HepG2 (cell line): ENCODE measurements around the gene L3MBTL4. TPM values are rescaled to one million over a fixed set of nuclear protein-coding genes. Genes with fewer than 3 reads are reported as not detected.

ENCODE experiments used
- ATAC-seq: fragments of 200-7000 bp; cut with Tn5 transposase; 3 replicates; pipeline ENCODE4 v1.9.1; 2020; ENCODE audit warnings: mild to moderate bottlenecking, moderate library complexity
- BruUV-seq: library from RNA; stranded (reverse); fragments of 400-500 nt; replicated peaks from 2 replicates; lab custom pipeline; 2021; lab: Mats Ljungman, UMichigan
- CTCF ChIA-PET: fragments of 300-600 bp; formaldehyde crosslinking; extraction: SDS; loops from one replicate; lab custom pipeline; 2021; ENCODE audit warnings: low total read pairs, inconsistent platforms, low intra/inter-chr PET ratio; lab: Yijun Ruan, JAX
- POLR2A ChIA-PET: fragments of 350-600 bp; sonication (Branson Sonifier 250); formaldehyde crosslinking; loops from one replicate; lab custom pipeline; 2020; ENCODE audit warnings: antibody characterized with exemption, inconsistent platforms; lab: Yijun Ruan, JAX
- DNase-seq: peaks from one replicate; pipeline ENCODE4 v3.0.0-alpha.2; 2015; ENCODE audit warnings: low spot score
- FAIRE-seq: peaks from 3 replicates; lab custom pipeline; 2011; peaks lifted over from hg19 to GRCh38; lab: Jason Lieb, UNC
- H2AFZ ChIP-seq: one replicate; pipeline ENCODE4 v1.6.1; 2011; ENCODE audit warnings: low read length, inconsistent platforms
- H3K27ac ChIP-seq: fragments of 300-600 bp; 3 replicates; pipeline ENCODE4 v1.8.0; 2011; ENCODE audit warnings: mixed run types, mild to moderate bottlenecking, mixed read lengths, low read length, inconsistent platforms; ENCODE audit not compliant: insufficient read depth; ENCODE audit errors: extremely low read length
- H3K27me3 ChIP-seq, 2 experiments: fragments of 200-600 bp in 1 of 2; 2 replicates in 1 of 2; 3 replicates in 1 of 2; pipeline versions ENCODE4 v1.6.0 to v1.8.0; 2011; ENCODE audit warnings: low read length in 2 of 2, mild to moderate bottlenecking in 2 of 2, moderate library complexity in 2 of 2, inconsistent platforms in 1 of 2; ENCODE audit not compliant: insufficient read depth in 2 of 2, control insufficient read depth in 1 of 2
- H3K36me3 ChIP-seq, 2 experiments: fragments of 200-600 bp in 1 of 2; replicated peaks in 1 of 2; 2 replicates in 1 of 2; 3 replicates in 1 of 2; pipeline versions ENCODE4 v1.5.1 to v1.8.0; 2011; ENCODE audit warnings: low read length in 2 of 2, inconsistent platforms in 1 of 2; ENCODE audit not compliant: insufficient read depth in 2 of 2, control insufficient read depth in 1 of 2
- H3K4me1 ChIP-seq: 2 replicates; pipeline ENCODE4 v1.5.1; 2012; ENCODE audit warnings: low read length, inconsistent platforms; ENCODE audit not compliant: insufficient read depth
- H3K4me2 ChIP-seq: 2 replicates; pipeline ENCODE4 v1.6.0; 2011; ENCODE audit warnings: low read depth, low read length, inconsistent platforms
- H3K4me3 ChIP-seq, 3 experiments: fragments of 200-600 bp in 1 of 3; sonication (generic), shearing (Covaris generic) in 1 of 3; replicated peaks in 1 of 3; 2 replicates each; pipeline ENCODE4 v1.5.1; 2011 to 2016; ENCODE audit warnings: low read length in 3 of 3, inconsistent platforms in 2 of 3, low read depth in 2 of 3, mild to moderate bottlenecking in 2 of 3, control low read depth in 1 of 3, mixed read lengths in 1 of 3; ENCODE audit not compliant: insufficient read depth in 1 of 3
- H3K79me2 ChIP-seq: one replicate; pipeline ENCODE4 v1.6.1; 2011; ENCODE audit warnings: low read length, inconsistent platforms; ENCODE audit not compliant: insufficient read depth
- H3K9ac ChIP-seq: 2 replicates; pipeline ENCODE4 v1.6.0; 2011; ENCODE audit warnings: mild to moderate bottlenecking, low read depth, low read length, inconsistent platforms; ENCODE audit not compliant: insufficient read depth
- H3K9me3 ChIP-seq: 2 replicates; pipeline ENCODE4 v1.5.1; 2012; ENCODE audit warnings: mild to moderate bottlenecking, low read length
- H4K20me1 ChIP-seq: 2 replicates; pipeline ENCODE4 v1.6.0; 2011; ENCODE audit warnings: inconsistent platforms, mild to moderate bottlenecking, low read length, moderate library complexity; ENCODE audit not compliant: insufficient read depth
- FOXM1 ChIP-seq: sonication (generic); formaldehyde crosslinking; IDR thresholded peaks from 2 replicates; pipeline ENCODE4 v1.5.0; 2020; ENCODE audit warnings: missing genetic modification reagents
- MLXIP ChIP-seq: sonication (generic); formaldehyde crosslinking; IDR thresholded peaks from 2 replicates; pipeline ENCODE4 v1.9.0; 2021; ENCODE audit warnings: missing genetic modification reagents, borderline replicate concordance
- PITX1 ChIP-seq: sonication (generic); formaldehyde crosslinking; IDR thresholded peaks from 2 replicates; pipeline ENCODE4 v1.5.1; 2020; ENCODE audit warnings: mild to moderate bottlenecking, missing genetic modification reagents
- TGIF2 ChIP-seq: IDR thresholded peaks from 2 replicates; pipeline ENCODE4 v1.6.1; 2016; ENCODE audit warnings: control low read depth, missing compliant biosample characterization
- U2AF2 ChIP-seq: fragments of 200-400 bp; formaldehyde crosslinking; IDR thresholded peaks from 2 replicates; pipeline ENCODE4 v1.6.1; 2017; ENCODE audit warnings: low read depth, mild to moderate bottlenecking, low read length
- ZBTB44 ChIP-seq: sonication (generic); formaldehyde crosslinking; IDR thresholded peaks from 2 replicates; pipeline ENCODE4 v1.4.0; 2020; ENCODE audit warnings: missing genetic modification reagents
- ZFY ChIP-seq: sonication (generic); formaldehyde crosslinking; IDR thresholded peaks from 2 replicates; pipeline ENCODE4 v1.4.0; 2020; ENCODE audit warnings: missing genetic modification reagents
- ZGPAT ChIP-seq: IDR thresholded peaks from 2 replicates; pipeline ENCODE4 v1.6.1; 2016; ENCODE audit warnings: mild to moderate bottlenecking
- ZKSCAN8 ChIP-seq: IDR thresholded peaks from 2 replicates; pipeline ENCODE4 v1.6.1; 2016; ENCODE audit warnings: borderline replicate concordance, missing genetic modification reagents, missing compliant biosample characterization
- ZNF260 ChIP-seq: sonication (generic); formaldehyde crosslinking; IDR thresholded peaks from 2 replicates; pipeline ENCODE4 v1.4.0; 2020; ENCODE audit warnings: missing genetic modification reagents, low read depth, mild to moderate bottlenecking, borderline replicate concordance
- ZNF709 ChIP-seq: sonication (generic); formaldehyde crosslinking; IDR thresholded peaks from 2 replicates; pipeline ENCODE4 v1.5.0; 2020; ENCODE audit warnings: mild to moderate bottlenecking, missing genetic modification reagents
- WGBS: methylation state at CpG from one replicate; pipeline ENCODE4 v1.1.6; 2017; ENCODE audit warnings: low lambda C conversion rate; 5-methylcytosine and 5-hydroxymethylcytosine counted together
- in situ Hi-C: cut with HindIII; loops from 2 replicates; pipeline ENCODE4 v1.10.0; 2017; ENCODE audit warnings: low pct_unique_long_range_greater_than_20kb; ENCODE audit not compliant: extremely low pct_ligation_motif_present
- intact Hi-C: fragments of 100-400 bp; cut with micrococcal nuclease; formaldehyde crosslinking; loops from one replicate; pipeline ENCODE4 v1.10.0; 2022; ENCODE audit not compliant: unreplicated experiment
- polyA plus RNA-seq, 8 experiments: library from polyadenylated mRNA; depleted of rRNA in 3 of 8; stranded (reverse) in 7 of 8; unstranded in 1 of 8; fragments of >200 nt; fragmentation: Illumina TruSeq in 4 of 8; extraction: Trizol in 4 of 8; gene quantifications; 2 replicates each; pipeline versions ENCODE4 v1.2.1 to v1.2.3, GENCODE V29; 2011 to 2016; ENCODE audit warnings: low read depth in 4 of 8, missing spikeins in 1 of 8, mixed read lengths in 1 of 8; ENCODE audit not compliant: insufficient read depth in 1 of 8
- total RNA-seq, 5 experiments: library from RNA; depleted of rRNA; stranded (reverse); fragments of >200 nt; fragmentation: Illumina TruSeq; extraction: Trizol; gene quantifications; 2 replicates each; pipeline ENCODE4 v1.2.3, GENCODE V29; 2016; ENCODE audit warnings: low read depth in 1 of 5

The L3MBTL4 gene
- total and polyA plus RNA-seq, 2 of the 13 experiments (the other 11 are each of a cell fraction or from before 2014, with no cell fraction given), result 10.8 to 13.3 TPM

- H3K79me2 ChIP-seq, result no peaks in the 10 kb centered on the region
- intact Hi-C loops (no loop called here), in situ Hi-C loops (no loop called here)
- POLR2A ChIA-PET, result no interaction called here
- DNase-seq (no peak), ATAC-seq (no peak), FAIRE-seq (no peak)
- no TSS peak for BruUV-seq
- TF ChIP-seq PITX1 (CRISPR knock-in tag) (no peak), ZBTB44 (CRISPR knock-in tag) (no peak), ZNF709 (CRISPR knock-in tag) (no peak), ZKSCAN8 (CRISPR knock-in tag) (no peak), FOXM1 (CRISPR knock-in tag) (no peak), ZFY (no peak), U2AF2 (no peak), TGIF2 (no peak), ZNF260 (CRISPR knock-in tag) (no peak), MLXIP (CRISPR knock-in tag) (no peak), ZGPAT (no peak)
- 95% methylated on average over 5 of the region's 7 CpGs for WGBS
- H3K4me2 ChIP-seq, result no peak overlapping the region
- no peak overlapping the region for H3K4me3 ChIP-seq
- CTCF ChIA-PET, result no interaction called here
- H3K9ac ChIP-seq, result no peak overlapping the region
- no peak overlapping the region for H2AFZ ChIP-seq
- no peaks in the 10 kb centered on the region for H3K27me3 ChIP-seq
- no peaks in the 10 kb centered on the region for H4K20me1 ChIP-seq
- peaks cover 4% of the 10 kb centered on the region for H3K4me1 ChIP-seq
- H3K9me3 ChIP-seq, result no peaks in the 10 kb centered on the region
- no peaks in the 10 kb centered on the region; a peak in 1 of 5 replicates for H3K36me3 ChIP-seq
- no peak overlapping the region for H3K27ac ChIP-seq
Measured at GRCh38 chr18:5992381-5992780, 422.3 kb downstream of the L3MBTL4 start.
